Activated naive CD8-positive, alpha-beta T cell treated with anti-CD3 and anti-CD28 coated beads, Interleukin-2, amount 50 U/mL, for 24 hours (primary cell): Measurements from ENCODE around the gene PLA2G12B.
"Not testable (repeated sequence)": the region's sequence is repeated elsewhere in the genome, so short reads cannot be mapped to it uniquely, and the experiment has no call there.

ENCODE experiments used
- ATAC-seq: fragments of 150-1000 bp; cut with Tn5 transposase; one replicate; pipeline ENCODE4 v1.10.0; 2021
- DNase-seq: peaks from one replicate; pipeline ENCODE4 v3.0.0; 2021
- H3K27ac Mint-ChIP-seq: one replicate; pipeline ENCODE4 v1.8.0; 2021; ENCODE audit warnings: mild to moderate bottlenecking, mixed read lengths
- H3K27me3 Mint-ChIP-seq: one replicate; pipeline ENCODE4 v1.8.0; 2021; ENCODE audit warnings: mixed read lengths
- H3K36me3 Mint-ChIP-seq: one replicate; pipeline ENCODE4 v1.8.0; 2021; ENCODE audit warnings: low read depth, mixed read lengths
- H3K4me1 Mint-ChIP-seq: one replicate; pipeline ENCODE4 v1.8.0; 2021; ENCODE audit warnings: mixed read lengths
- H3K4me3 Mint-ChIP-seq: one replicate; pipeline ENCODE4 v1.8.0; 2021; ENCODE audit warnings: mild to moderate bottlenecking, moderate library complexity, mixed read lengths
- H3K9me3 Mint-ChIP-seq: one replicate; pipeline ENCODE4 v1.8.0; 2021; ENCODE audit warnings: mixed read lengths

The PLA2G12B gene

GRCh38 chr10:72954596-72955554 is at the start of gene PLA2G12B:
Gene PLA2G12B (minus strand): TSS chr10:72954806. CDS start chr10:72954685, 121 bp downstream.
- peaks cover 11% of the 10 kb centered on the region for H3K27me3 Mint-ChIP-seq
- DNase-seq (no peak), ATAC-seq (no peak)
- H3K4me3 Mint-ChIP-seq, result no peak within 1 kb of the TSS
- no peaks in the 10 kb centered on the region for H3K9me3 Mint-ChIP-seq
- no peaks in the 10 kb centered on the region for H3K4me1 Mint-ChIP-seq
- no peak within 1 kb of the TSS for H3K27ac Mint-ChIP-seq
- H3K36me3 Mint-ChIP-seq, result no peaks in the 10 kb centered on the region

DNA sequence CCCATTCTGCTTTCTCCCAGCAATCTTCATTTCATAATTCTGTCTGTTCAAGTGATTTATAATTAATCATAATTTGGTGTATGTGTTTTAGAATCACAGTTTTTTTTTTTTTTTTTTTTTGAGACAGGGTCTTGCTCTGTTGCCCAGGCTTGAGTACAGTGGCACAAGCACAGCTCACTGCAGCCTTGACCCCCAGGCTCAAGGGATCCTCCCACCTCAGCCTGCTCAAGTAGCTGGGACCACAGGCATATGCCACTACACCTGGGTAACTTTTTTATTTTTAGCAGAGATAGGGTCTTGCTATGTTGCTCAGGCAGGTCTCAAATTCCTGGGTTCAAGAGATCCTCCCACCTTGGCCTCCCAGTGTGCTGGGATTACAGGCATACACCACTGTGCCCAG is 49.2 kb upstream of the PLA2G12B start:
- no peak for DNase-seq
- no peaks in the 10 kb centered on the region for H3K4me1 Mint-ChIP-seq
- H3K4me3 Mint-ChIP-seq, result no peak overlapping the region
- H3K9me3 Mint-ChIP-seq, result peaks cover 5% of the 10 kb centered on the region
- H3K27ac Mint-ChIP-seq, result no peak overlapping the region
- no peaks in the 10 kb centered on the region for H3K27me3 Mint-ChIP-seq
- no peak for ATAC-seq
- peaks cover 46% of the 10 kb centered on the region for H3K36me3 Mint-ChIP-seq

GRCh38 chr10:73000973-73001372 is 46.4 kb upstream of the PLA2G12B start:
- no peaks in the 10 kb centered on the region for H3K4me1 Mint-ChIP-seq
- peaks cover 13% of the 10 kb centered on the region for H3K9me3 Mint-ChIP-seq

GRCh38 chr10:72997099-72997498 is 42.5 kb upstream of the PLA2G12B start:
- Mint-ChIP-seq H3K27me3 (no peaks in the 10 kb centered on the region), H3K9me3 (peaks cover 16% of the 10 kb centered on the region), H3K4me1 (no peaks in the 10 kb centered on the region), H3K27ac (no peak overlapping the region), H3K4me3 (no peak overlapping the region), H3K36me3 (peaks cover 35% of the 10 kb centered on the region)
- no peak for DNase-seq
- ATAC-seq, result no peak

More at GRCh38 chr10:73000973-73001372, 46.4 kb upstream of the PLA2G12B start:
- Mint-ChIP-seq H3K27me3 (no peaks in the 10 kb centered on the region), H3K27ac (no peak overlapping the region), H3K36me3 (peaks cover 30% of the 10 kb centered on the region), H3K4me3 (no peak overlapping the region)
- ATAC-seq, result no peak
- no peak for DNase-seq

DNA sequence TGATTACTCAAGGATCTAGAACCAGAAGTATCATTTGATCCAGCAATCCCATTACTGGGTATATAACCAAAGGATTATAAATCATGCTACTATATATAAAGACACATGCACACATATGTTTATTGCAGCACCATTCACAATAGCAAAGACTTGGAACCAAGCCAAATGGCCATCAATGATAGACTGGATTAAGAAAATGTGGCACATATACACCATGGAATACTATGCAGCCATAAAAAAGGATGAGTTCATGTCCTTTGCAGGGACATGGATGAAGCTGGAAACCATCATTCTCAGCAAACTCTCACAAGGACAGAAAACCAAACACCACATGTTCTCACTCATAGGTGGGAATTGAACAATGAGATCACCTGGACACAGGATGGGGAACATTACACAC is 40.9 kb upstream of the PLA2G12B start:
- not testable (repeated sequence) for H3K27ac Mint-ChIP-seq, ATAC-seq, H3K4me1 Mint-ChIP-seq, H3K27me3 Mint-ChIP-seq, DNase-seq, H3K4me3 Mint-ChIP-seq
- peaks cover 16% of the 10 kb centered on the region for H3K9me3 Mint-ChIP-seq
- H3K36me3 Mint-ChIP-seq, result peaks cover 38% of the 10 kb centered on the region

DNA sequence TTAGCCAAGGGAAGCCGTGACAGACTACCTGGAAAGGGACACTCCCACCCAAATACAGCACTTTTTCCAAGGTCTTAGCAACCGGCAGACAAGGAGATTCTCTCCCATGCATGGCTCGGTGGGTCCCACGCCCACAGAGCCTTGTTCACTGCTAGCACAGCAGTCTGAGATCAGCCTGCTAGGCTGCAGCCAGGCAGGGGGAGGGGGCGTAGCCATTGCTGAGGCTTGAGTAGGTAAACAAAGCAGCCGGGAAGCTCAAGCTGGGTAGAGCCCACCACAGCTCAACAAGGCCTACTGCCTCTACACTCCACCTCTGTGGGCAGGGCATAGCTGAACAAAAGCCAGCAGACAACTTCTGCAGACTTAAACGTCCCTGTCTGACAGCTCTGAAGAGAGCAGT is 35.2 kb upstream of the PLA2G12B start:
- not testable (repeated sequence) for H3K4me3 Mint-ChIP-seq

DNA sequence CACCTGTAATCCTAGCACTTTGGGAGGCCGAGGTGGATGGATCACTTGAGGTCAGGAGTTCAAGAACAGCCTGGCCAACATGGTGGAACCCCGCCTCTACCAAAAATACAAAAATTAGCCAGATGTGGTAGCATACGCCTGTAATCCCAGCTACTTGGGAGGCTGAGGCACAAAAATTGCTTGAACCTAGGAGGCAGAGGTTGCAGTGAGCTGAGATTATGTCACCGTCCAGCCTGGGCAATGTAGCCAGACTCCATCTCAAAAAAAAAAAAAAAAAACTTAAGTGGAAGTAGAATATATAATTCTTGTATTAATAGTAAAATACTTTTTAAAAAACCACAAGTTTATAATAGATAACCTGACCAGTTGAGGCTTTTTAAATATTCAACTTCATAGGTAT is 30.0 kb upstream of the PLA2G12B start:
- H3K27ac Mint-ChIP-seq, H3K36me3 Mint-ChIP-seq, DNase-seq, ATAC-seq, H3K4me3 Mint-ChIP-seq, H3K4me1 Mint-ChIP-seq: not testable (repeated sequence)
- Mint-ChIP-seq H3K27me3 (peaks cover 10% of the 10 kb centered on the region), H3K9me3 (peaks cover 13% of the 10 kb centered on the region)

More for the DNA sequence above, 35.2 kb upstream of the PLA2G12B start:
- not testable (repeated sequence) for H3K9me3 Mint-ChIP-seq, H3K27ac Mint-ChIP-seq, ATAC-seq, DNase-seq, H3K4me1 Mint-ChIP-seq, H3K27me3 Mint-ChIP-seq
- peaks cover 36% of the 10 kb centered on the region for H3K36me3 Mint-ChIP-seq

GRCh38 chr10:72981882-72982529 is 27.4 kb upstream of the PLA2G12B start:
- no peak for DNase-seq
- Mint-ChIP-seq H3K4me3 (no peak overlapping the region), H3K27ac (no peak overlapping the region), H3K27me3 (peaks cover 16% of the 10 kb centered on the region), H3K9me3 (peaks cover 36% of the 10 kb centered on the region), H3K4me1 (no peaks in the 10 kb centered on the region), H3K36me3 (peaks cover 12% of the 10 kb centered on the region)
- ATAC-seq, result no peak

DNA sequence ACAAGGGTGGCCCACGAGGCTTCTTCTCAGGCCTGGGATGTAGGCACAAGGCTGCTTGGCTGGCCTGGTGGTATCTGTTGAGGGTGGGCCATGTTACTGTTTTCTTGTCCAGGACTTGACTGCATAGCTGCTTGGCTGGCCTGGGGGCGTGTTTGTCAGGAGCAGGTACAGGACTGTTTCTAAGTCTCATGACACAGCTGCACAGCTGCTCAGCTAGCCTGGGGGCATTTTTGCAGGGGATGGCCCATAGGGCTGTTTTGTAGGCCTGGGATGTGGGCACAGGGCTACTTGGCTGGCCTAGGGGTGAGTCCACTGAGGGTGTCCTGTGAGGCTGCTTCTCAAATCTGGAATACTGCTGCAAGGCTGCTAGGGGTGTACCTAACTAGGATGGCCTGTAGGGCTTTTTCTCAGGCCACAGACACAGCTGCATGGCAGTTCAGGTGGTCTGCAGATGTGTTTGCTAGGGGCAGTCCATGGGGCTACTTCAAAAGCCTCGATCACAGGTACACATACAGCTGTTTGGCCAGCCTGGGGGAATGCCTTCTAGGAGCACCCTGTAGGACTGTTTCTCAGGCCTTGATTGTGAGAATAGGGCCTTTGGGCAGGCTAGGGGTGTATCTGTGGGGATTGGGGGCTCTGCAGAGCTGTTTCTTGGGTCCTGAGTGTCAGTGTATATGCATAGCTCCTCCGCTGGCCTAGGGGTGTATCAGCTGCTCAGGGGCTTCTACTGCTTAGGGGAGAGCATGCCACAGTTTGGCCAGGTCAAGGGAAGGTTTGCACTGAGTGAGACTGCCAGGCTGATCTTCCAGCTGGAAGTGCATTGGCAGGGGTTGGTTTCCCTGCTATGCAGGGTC is 26.6 kb upstream of the PLA2G12B start:
- peaks cover 41% of the 10 kb centered on the region for H3K9me3 Mint-ChIP-seq

DNA sequence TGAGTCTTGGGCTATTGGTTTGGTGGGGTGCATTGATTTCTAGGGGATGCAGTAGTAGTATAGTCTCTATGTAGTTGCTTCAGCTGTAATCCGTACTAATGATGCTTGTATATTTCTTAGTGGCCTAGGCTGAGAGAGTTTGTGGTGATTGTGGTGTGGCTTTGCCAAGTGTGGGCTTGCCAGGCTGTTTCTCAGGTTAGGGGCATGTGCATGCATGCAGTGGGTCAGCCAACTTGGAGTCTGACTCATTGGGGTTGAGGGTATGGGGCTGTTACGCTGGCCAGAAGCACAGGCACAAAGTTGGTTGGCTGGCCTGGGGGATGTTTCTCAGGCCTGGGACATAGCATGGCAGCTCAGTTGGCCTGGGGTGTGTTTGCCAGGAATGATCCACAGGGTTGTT is 25.7 kb upstream of the PLA2G12B start:
- Mint-ChIP-seq H3K27ac (no peak overlapping the region), H3K36me3 (peaks cover 15% of the 10 kb centered on the region), H3K4me3 (no peak overlapping the region), H3K27me3 (peaks cover 24% of the 10 kb centered on the region), H3K4me1 (no peaks in the 10 kb centered on the region), H3K9me3 (peaks cover 48% of the 10 kb centered on the region)
- no peak for DNase-seq
- ATAC-seq, result no peak

More for the DNA sequence above, 26.6 kb upstream of the PLA2G12B start:
- H3K4me3 Mint-ChIP-seq, result no peak overlapping the region
- DNase-seq (no peak), ATAC-seq (no peak)
- H3K4me1 Mint-ChIP-seq, result no peaks in the 10 kb centered on the region
- H3K36me3 Mint-ChIP-seq, result peaks cover 13% of the 10 kb centered on the region
- H3K27ac Mint-ChIP-seq, result no peak overlapping the region
- peaks cover 18% of the 10 kb centered on the region for H3K27me3 Mint-ChIP-seq

DNA sequence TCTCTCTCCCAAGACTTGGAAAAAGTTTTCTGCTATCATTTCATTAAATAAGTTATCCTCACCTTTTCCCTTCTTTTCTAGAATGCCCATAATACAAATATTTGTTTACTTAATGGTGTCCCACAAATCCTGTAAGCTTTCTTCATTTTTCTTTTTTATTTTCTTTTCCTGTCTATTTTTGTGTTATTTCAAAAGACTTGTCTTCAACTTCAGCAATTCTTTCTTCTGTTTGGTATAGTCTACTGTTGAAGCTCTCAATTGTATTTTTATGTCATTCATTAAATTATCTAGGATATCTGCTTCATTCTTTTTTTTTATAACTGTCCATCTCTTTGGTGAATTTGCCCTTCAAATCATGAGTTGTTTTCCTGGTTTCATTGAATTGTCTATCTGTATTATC is 25.1 kb upstream of the PLA2G12B start:
- Mint-ChIP-seq H3K9me3 (peaks cover 50% of the 10 kb centered on the region), H3K4me3 (no peak overlapping the region)
- DNase-seq, result no peak

DNA sequence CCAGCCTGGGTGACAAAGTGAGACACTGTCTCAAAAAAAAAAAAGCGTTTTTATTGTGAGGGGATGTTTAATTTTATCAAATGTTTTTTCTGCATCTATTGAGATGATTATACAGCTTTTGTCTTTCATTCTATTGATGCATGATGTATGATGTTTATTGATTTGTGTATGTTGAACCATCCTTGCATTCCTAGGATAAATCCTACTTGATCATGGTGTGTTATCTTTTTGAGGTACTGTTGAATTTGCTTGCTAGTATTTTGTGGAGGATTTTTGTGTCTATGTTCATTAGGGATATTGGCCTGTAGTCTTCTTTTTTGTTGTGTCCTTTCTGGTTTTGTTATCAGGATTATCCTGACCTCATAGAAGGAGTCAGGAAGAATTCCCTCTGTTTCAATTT is 22.3 kb upstream of the PLA2G12B start:
- Mint-ChIP-seq H3K4me3 (no peak overlapping the region), H3K4me1 (no peaks in the 10 kb centered on the region), H3K9me3 (peaks cover 48% of the 10 kb centered on the region), H3K27me3 (peaks cover 32% of the 10 kb centered on the region), H3K27ac (no peak overlapping the region), H3K36me3 (peaks cover 13% of the 10 kb centered on the region)
- DNase-seq (no peak), ATAC-seq (no peak)

More for the DNA sequence above, 25.1 kb upstream of the PLA2G12B start:
- Mint-ChIP-seq H3K27me3 (peaks cover 28% of the 10 kb centered on the region), H3K36me3 (peaks cover 13% of the 10 kb centered on the region), H3K4me1 (no peaks in the 10 kb centered on the region), H3K27ac (no peak overlapping the region)
- ATAC-seq, result no peak

- H3K27ac Mint-ChIP-seq, result no peak overlapping the region
- H3K4me1 Mint-ChIP-seq, result no peaks in the 10 kb centered on the region
- H3K4me3 Mint-ChIP-seq, result no peak overlapping the region
- no peak for ATAC-seq
- DNase-seq, result no peak
- no peaks in the 10 kb centered on the region for H3K36me3 Mint-ChIP-seq
- no peaks in the 10 kb centered on the region for H3K9me3 Mint-ChIP-seq
- H3K27me3 Mint-ChIP-seq, result peaks cover 14% of the 10 kb centered on the region
Measured at GRCh38 chr10:72956001-72956400, 1.4 kb upstream of the PLA2G12B start.

- H3K4me1 Mint-ChIP-seq, result no peaks in the 10 kb centered on the region
- DNase-seq (no peak), ATAC-seq (no peak)
- H3K9me3 Mint-ChIP-seq, result no peaks in the 10 kb centered on the region
- no peaks in the 10 kb centered on the region for H3K36me3 Mint-ChIP-seq
- no peak overlapping the region for H3K4me3 Mint-ChIP-seq
- H3K27me3 Mint-ChIP-seq, result peaks cover 11% of the 10 kb centered on the region
- H3K27ac Mint-ChIP-seq, result no peak overlapping the region
Measured at GRCh38 chr10:72954230-72954595, 393 bp downstream of the PLA2G12B start.
